ENCODE data around the gene OR6Q1.
"Not testable (repeated sequence)": the region's sequence is repeated elsewhere in the genome, so short reads cannot be mapped to it uniquely, and the experiment has no call there.

Gene OR6Q1, protein sequence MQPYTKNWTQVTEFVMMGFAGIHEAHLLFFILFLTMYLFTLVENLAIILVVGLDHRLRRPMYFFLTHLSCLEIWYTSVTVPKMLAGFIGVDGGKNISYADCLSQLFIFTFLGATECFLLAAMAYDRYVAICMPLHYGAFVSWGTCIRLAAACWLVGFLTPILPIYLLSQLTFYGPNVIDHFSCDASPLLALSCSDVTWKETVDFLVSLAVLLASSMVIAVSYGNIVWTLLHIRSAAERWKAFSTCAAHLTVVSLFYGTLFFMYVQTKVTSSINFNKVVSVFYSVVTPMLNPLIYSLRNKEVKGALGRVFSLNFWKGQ

GRCh38 chr11:58030653-58031052 is at the start of gene OR6Q1:
Gene OR6Q1 (plus strand): TSS chr11:58030953. CDS start chr11:58030953, 0 bp downstream.
- DNase-seq (ENCODE audit: low spot score): no peak

DNA sequence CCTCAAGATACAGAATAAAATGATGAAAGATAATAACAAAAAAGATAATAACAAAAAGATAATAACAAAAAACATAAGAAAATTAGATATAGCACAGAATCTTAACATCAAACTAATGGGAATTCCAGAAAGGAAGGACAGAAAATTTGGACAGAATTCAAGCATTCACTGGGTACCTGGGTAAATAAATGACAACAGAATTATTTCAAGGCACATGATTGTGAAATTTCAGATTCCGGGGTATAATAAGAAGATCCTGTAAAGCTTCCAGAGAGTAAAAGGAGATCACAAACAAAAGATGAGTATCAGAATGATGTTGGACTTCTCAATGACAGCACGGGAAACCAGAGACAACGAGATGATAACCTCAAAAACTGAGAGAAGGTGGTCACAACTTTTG is 49.2 kb upstream of the OR6Q1 start:
- DNase-seq (ENCODE audit: low spot score): no peak

DNA sequence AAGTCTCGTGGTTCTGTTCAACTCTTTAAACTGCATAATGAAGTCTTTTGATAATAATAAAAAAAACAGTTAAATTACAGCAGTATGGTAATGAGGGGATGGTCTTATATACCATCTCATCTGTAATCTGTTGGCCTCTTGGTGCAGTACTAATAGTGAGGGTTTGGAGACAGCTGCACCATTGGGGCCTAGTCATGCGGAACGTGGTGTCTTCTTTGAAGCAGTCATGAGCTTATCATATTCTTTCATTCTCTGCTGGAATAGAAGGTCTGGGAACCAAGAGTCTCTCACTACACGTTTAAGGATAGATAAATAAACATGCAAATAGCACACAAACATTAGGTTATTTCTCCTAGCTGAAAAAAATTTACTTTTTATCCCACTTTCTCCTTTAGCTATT is 48.0 kb upstream of the OR6Q1 start:
- no peak for DNase-seq (ENCODE audit: low spot score)

- no peak for DNase-seq (ENCODE audit: low spot score)
Observed at GRCh38 chr11:57983191-57983590, 47.6 kb upstream of the OR6Q1 start.

DNA sequence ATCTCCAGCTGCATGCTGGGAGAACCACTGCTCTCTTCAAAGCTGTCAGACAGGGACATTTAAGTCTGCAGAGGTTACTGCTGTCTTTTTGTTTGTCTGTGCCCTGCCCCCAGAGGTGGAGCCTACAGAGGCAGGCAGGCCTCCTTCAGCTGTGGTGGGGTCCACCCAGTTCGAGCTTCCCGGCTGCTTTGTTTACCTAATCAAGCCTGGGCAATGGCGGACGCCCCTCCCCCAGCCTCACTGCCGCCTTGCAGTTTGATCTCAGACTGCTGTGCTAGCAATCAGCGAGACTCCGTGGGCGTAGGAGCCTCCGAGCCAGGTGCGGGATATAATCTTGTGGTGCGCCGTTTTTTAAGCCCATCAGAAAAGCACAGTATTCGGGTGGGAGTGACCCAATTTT is 31.2 kb upstream of the OR6Q1 start:
- not testable (repeated sequence) for DNase-seq (ENCODE audit: low spot score)

DNA sequence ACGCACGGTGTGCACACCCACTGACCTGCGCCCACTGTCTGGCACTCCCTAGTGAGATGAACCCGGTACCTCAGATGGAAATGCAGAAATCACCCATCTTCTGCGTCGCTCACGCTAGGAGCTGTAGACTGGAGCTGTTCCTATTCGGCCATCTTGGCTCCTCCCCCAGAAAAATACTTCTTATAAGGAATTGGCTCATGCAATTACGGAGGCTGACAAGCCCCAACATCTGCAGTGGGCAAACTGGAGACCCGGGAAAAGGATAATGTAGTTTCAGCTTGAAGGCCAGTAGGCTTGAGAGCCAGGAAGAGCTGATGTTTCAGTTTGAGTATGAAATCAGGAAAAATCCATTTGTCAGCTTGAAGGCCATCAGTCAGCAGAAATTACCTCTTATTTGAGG is 30.7 kb upstream of the OR6Q1 start:
- not testable (repeated sequence) for DNase-seq (ENCODE audit: low spot score)

- DNase-seq (ENCODE audit: low spot score): no peak
Observed at GRCh38 chr11:58000699-58001098, 30.1 kb upstream of the OR6Q1 start.

- no peak for DNase-seq (ENCODE audit: low spot score)
Observed at GRCh38 chr11:58003036-58003435, 27.7 kb upstream of the OR6Q1 start.

GRCh38 chr11:58003591-58003990 is 27.2 kb upstream of the OR6Q1 start:
- DNase-seq (ENCODE audit: low spot score): no peak

DNA sequence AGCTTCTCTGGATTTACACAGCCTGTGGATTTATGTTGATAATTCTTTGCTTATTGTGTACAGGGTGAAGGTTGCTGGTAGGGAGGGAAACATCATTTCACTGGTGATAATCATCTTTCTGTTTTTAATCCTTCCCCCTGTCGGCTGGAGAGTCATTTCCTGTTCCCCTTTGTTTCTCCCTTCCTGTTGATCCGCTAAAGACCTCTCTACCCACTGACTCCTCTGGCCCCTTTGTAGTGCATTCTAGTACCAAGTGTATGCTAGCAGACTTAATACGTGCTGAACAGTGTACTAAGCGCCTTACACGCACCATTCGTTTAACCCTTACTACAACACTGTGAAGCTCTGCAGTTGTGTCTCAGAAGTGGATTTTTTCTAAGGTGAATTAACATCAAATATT is 26.1 kb upstream of the OR6Q1 start:
- no peak for DNase-seq (ENCODE audit: low spot score)

- DNase-seq (ENCODE audit: low spot score): peak; percentile 23
Observed at GRCh38 chr11:58006940-58007339, 23.8 kb upstream of the OR6Q1 start.

GRCh38 chr11:58011771-58012170 is 19.0 kb upstream of the OR6Q1 start:
- DNase-seq (ENCODE audit: low spot score): no peak

GRCh38 chr11:58023435-58023931 is 7.3 kb upstream of the OR6Q1 start, which contains the start of gene OR9Q1:
Gene OR9Q1 (plus strand): TSS chr11:58023881. CDS start chr11:58179445, 155,564 bp downstream.
- no peak for DNase-seq (ENCODE audit: low spot score)

GRCh38 chr11:58024601-58025091 is 6.1 kb upstream of the OR6Q1 start:
- DNase-seq (ENCODE audit: low spot score): peak; percentile 49

DNA sequence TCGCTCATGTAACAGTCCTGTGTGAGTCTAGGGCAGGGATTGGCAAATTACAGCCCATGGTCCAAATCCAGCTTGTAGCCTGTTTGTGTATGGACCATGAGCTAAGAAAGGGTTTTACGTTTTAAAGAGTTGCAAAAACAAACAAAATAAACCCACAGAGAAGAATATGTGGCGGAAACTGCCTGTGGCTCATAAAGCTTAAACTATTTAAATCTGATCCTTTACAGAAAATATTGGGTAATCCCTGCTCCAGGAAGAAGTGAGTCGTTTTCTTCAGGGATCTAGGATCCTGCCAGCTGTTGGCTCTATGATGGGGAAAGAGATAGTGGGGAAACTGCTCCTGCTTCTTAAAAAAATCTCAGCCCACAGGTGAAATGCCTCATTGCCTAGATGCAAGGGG is 3.4 kb upstream of the OR6Q1 start:
- DNase-seq (ENCODE audit: low spot score): no peak

GRCh38 chr11:58028687-58029411 is 1.9 kb upstream of the OR6Q1 start:
- no peak for DNase-seq (ENCODE audit: low spot score)

DNA sequence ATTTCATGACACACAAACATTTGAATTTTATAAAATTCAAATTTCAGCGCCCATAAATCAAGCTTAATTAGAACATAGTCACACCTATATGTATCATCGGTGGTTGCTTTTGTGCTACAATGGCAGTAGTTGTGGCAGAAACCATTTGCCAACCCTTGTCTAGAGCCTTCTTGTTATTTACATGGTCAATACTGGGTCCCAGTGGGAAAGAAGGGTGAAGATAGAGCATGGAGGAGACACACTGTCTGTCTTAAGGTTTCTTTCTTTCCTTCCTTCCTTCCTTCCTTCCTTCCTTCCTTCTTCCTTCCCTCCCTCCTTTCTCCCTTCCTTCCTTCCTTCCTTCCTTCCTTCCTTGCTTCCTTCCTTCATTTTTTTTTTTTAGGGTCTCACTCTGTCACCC is 3.7 kb downstream of the OR6Q1 start:
- no peak for DNase-seq (ENCODE audit: low spot score)

DNA sequence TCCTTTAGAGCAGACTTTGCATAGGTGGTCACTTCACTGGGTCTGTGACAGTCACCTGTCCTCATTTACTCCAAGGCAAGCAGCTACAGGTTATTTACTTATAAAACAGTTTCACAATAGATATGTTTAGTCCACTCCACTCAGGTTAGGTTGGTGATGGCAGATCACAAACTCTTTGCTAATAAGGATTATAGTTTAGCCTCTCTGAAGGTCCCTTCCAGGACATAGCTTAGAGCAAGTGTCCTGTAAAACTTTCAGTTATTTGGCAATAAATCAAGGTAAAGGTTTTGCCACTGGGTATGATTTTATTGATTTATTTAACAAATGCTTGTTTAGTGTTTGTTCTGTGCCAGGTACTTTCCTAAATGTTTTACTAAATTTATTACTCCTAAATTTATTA is 8.8 kb downstream of the OR6Q1 start:
- DNase-seq (ENCODE audit: low spot score): no peak

- DNase-seq (ENCODE audit: low spot score): no peak
Observed at GRCh38 chr11:58043379-58043778, 12.6 kb downstream of the OR6Q1 start.

- DNase-seq (ENCODE audit: low spot score): no peak
Observed at GRCh38 chr11:58046231-58046630, 15.5 kb downstream of the OR6Q1 start.

- no peak for DNase-seq (ENCODE audit: low spot score)
Observed at GRCh38 chr11:58047818-58048217, 17.1 kb downstream of the OR6Q1 start.

- DNase-seq (ENCODE audit: low spot score): no peak
Observed at GRCh38 chr11:58055806-58056401, 25.2 kb downstream of the OR6Q1 start.

- no peak for DNase-seq (ENCODE audit: low spot score)
Observed at GRCh38 chr11:58057481-58057880, 26.7 kb downstream of the OR6Q1 start.

All from AG08395 (cell line).